Natural killer cell (primary cell): ENCODE data around the gene ST6GALNAC1. TPM values are rescaled to one million over a fixed set of nuclear protein-coding genes. Genes with fewer than 3 reads are reported as not detected.

Source experiments
- ATAC-seq, 3 donors: fragments of 150-1000 bp in 2 of 3; fragments of 200-7000 bp in 1 of 3; cut with Tn5 transposase; 1 replicate in 1 of 3; 2 replicates in 2 of 3; pipeline ENCODE4 v1.10.0; 2021; ENCODE audit warnings: mild to moderate bottlenecking in 2 of 3, moderate library complexity in 2 of 3
- DNase-seq, 2 donors: peaks; one replicate each; pipeline versions ENCODE4 v3.0.0 to v3.0.0-alpha.2; 2013 to 2021; ENCODE audit warnings: mixed read lengths in 1 of 2
- H3K27ac ChIP-seq: one replicate; pipeline ENCODE4 v1.5.1; 2013; ENCODE audit warnings: mild to moderate bottlenecking, low read length
- H3K27me3 ChIP-seq: one replicate; pipeline ENCODE4 v1.6.1; 2013; ENCODE audit warnings: low read length; ENCODE audit not compliant: control insufficient read depth, insufficient read depth
- H3K36me3 ChIP-seq: one replicate; pipeline ENCODE4 v1.6.1; 2013; ENCODE audit warnings: low read length; ENCODE audit not compliant: control insufficient read depth, insufficient read depth
- H3K4me1 ChIP-seq: one replicate; pipeline ENCODE4 v1.6.1; 2013; ENCODE audit warnings: low read length; ENCODE audit not compliant: control insufficient read depth, insufficient read depth
- H3K4me3 ChIP-seq: one replicate; pipeline ENCODE4 v1.5.1; 2013; ENCODE audit warnings: low read length
- H3K9me3 ChIP-seq: one replicate; pipeline ENCODE4 v1.6.1; 2013; ENCODE audit warnings: low read length; ENCODE audit not compliant: control insufficient read depth, insufficient read depth
- H3K27ac Mint-ChIP-seq, 2 donors: one replicate each; pipeline ENCODE4 v1.8.0; 2022; ENCODE audit warnings: mild to moderate bottlenecking in 2 of 2, mixed read lengths in 2 of 2, moderate library complexity in 1 of 2
- H3K27me3 Mint-ChIP-seq, 2 donors: one replicate each; pipeline ENCODE4 v1.8.0; 2022; ENCODE audit warnings: low read depth in 2 of 2, mixed read lengths in 2 of 2
- H3K36me3 Mint-ChIP-seq: one replicate; pipeline ENCODE4 v1.8.0; 2022; ENCODE audit warnings: mixed read lengths
- H3K4me1 Mint-ChIP-seq, 2 donors: one replicate each; pipeline ENCODE4 v1.8.0; 2022; ENCODE audit warnings: mixed read lengths in 2 of 2
- H3K4me3 Mint-ChIP-seq: one replicate; pipeline ENCODE4 v1.8.0; 2022; ENCODE audit warnings: mild to moderate bottlenecking, moderate library complexity, mixed read lengths
- H3K9me3 Mint-ChIP-seq, 2 donors: one replicate each; pipeline ENCODE4 v1.8.0; 2022; ENCODE audit warnings: mixed read lengths in 2 of 2
- CTCF ChIP-seq: fragments of 200-600 bp; IDR thresholded peaks from one replicate; pipeline ENCODE4 v1.8.0; 2022; ENCODE audit warnings: antibody characterized with exemption
- WGBS: methylation state at CpG from one replicate; pipeline ENCODE4 v1.1.7; 2013; ENCODE audit warnings: missing lambda C conversion rate; ENCODE audit not compliant: insufficient coverage; 5-methylcytosine and 5-hydroxymethylcytosine counted together
- intact Hi-C: fragments of 100-400 bp; cut with micrococcal nuclease; formaldehyde crosslinking; loops from one replicate; pipeline ENCODE4 v1.14.2; 2022
- total RNA-seq, 4 donors: library from RNA; stranded (reverse); fragments of 120-200 nt in 1 of 4; gene quantifications; one replicate each; pipeline versions ENCODE4 v1.2.3 to v1.2.4, GENCODE V29; 2013 to 2022

The ST6GALNAC1 gene
- total RNA-seq, 3 donors from 2014 or later (not counting 1 experiment from before 2014, with no cell fraction given): 1.0 TPM; not detected in 2

DNA sequence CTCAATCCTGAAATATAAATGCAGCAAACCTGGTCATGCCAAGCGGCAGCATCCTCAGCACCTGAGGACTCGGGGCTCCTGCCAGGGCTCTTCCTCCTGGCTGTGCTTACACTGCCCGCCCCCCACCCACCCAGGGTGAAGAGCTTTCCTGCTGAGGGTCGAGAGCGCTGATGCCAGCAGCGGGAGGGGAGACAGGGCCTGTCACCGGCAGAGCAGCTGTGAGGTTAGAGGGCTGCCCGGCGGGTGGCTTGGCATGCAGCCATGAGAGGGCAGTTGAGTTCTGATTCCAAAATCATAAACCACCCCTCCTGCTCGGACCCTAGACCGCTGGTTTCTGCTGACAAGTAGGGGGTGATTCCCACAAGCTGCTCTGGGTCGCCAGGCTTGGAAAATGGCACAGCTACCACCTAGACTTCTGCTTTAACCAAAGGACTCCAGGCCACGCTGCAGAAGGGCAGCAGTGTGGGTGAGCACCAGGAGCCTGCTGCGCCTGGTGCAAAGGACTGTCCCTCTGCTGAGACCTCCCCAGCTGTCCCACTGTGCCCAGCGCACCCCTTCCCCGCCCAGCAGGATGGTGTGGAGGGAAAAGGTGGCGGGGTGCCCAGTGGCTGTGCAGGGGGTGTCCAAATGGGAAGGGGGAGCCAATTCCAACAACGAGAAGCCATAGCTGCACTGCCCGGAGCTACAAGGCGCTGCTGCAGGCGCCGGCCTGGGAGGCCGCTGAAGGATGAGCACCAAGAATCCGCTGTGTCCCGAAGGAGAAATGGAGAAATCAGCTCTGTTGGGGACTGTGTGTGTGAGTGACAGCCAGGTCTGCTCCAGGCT is 40.6 kb upstream of the ST6GALNAC1 start:
- 79% methylated on average over 25 of the region's 25 CpGs for WGBS
- DNase-seq: no peak
- TF ChIP-seq CTCF: no peak
- Histone ChIP-seq H3K4me1 (peaks cover 34% of the 10 kb centered on the region), H3K4me3 (no peak overlapping the region), H3K36me3 (peaks cover 2% of the 10 kb centered on the region), H3K27me3 (no peaks in the 10 kb centered on the region), H3K27ac (no peak overlapping the region), H3K9me3 (no peaks in the 10 kb centered on the region)
- no peaks in the 10 kb centered on the region for H3K27me3 Mint-ChIP-seq
- intact Hi-C loops: loop anchor here (5.0 kb wide), 1 partner anchor 33 kb away; no protein-coding TSS in a partner anchor
- H3K27ac Mint-ChIP-seq: no peak overlapping the region
- H3K4me1 Mint-ChIP-seq: peaks cover 18 to 21% of the 10 kb centered on the region in 2 donors
- no peak overlapping the region for H3K4me3 Mint-ChIP-seq
- no peaks in the 10 kb centered on the region for H3K9me3 Mint-ChIP-seq
- H3K36me3 Mint-ChIP-seq: no peaks in the 10 kb centered on the region
- ATAC-seq: no peak

DNA sequence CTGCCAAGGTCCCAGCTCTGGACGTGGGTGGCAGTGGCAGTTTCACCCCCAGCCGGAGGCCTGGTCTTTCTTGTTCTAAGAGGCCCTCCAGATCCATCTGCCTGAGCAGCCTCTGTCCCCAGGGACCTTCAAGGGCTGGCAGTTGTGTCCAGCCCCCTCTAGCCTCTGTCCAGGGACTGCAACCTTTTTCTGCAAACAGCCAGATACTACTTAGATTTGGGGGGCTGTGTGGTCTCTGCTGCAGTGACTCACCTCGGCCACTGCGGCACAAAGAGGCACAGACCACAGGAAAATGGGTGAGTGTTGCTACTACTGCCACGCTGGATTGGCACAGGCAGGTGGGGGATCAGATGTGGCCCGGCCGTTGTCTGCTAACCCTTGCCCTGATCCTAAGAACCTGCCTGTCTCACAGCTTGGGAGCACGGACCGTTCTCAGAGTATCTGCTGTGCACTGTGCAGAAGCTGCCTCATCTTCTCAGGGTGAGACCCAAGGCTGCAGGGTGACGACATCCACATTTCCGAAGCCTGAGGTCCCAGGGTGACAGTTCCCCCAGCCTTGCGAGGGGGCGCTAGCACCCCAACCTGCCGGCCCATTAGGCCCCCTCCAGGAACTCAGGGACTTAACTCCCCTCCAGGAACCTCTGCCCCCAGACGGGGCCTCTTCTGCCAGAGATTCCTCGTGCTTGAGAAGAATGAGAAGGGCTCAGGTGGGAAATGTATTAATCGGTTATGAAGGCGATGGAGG is 39.6 kb upstream of the ST6GALNAC1 start:
- H3K36me3 ChIP-seq: peaks cover 2% of the 10 kb centered on the region
- no peaks in the 10 kb centered on the region for H3K27me3 Mint-ChIP-seq
- no peaks in the 10 kb centered on the region for H3K36me3 Mint-ChIP-seq
- 75% methylated on average over 18 of the region's 18 CpGs for WGBS
- H3K27ac Mint-ChIP-seq: no peak overlapping the region
- no peaks in the 10 kb centered on the region for H3K9me3 Mint-ChIP-seq
- peaks cover 18 to 21% of the 10 kb centered on the region in 2 donors for H3K4me1 Mint-ChIP-seq
- ATAC-seq: no peak
- no peak for DNase-seq
- H3K4me3 ChIP-seq: no peak overlapping the region
- H3K27me3 ChIP-seq: no peaks in the 10 kb centered on the region
- H3K9me3 ChIP-seq: no peaks in the 10 kb centered on the region
- intact Hi-C loops: loop anchor here (5.0 kb wide), 1 partner anchor 34 kb away; no protein-coding TSS in a partner anchor
- peaks cover 44% of the 10 kb centered on the region for H3K4me1 ChIP-seq
- no peak overlapping the region for H3K27ac ChIP-seq
- no peak overlapping the region for H3K4me3 Mint-ChIP-seq
- no peak for TF ChIP-seq CTCF

- no peaks in the 10 kb centered on the region for H3K9me3 ChIP-seq
- no peaks in the 10 kb centered on the region for H3K36me3 Mint-ChIP-seq
- no peaks in the 10 kb centered on the region for H3K27me3 Mint-ChIP-seq
- H3K36me3 ChIP-seq: peaks cover 2% of the 10 kb centered on the region
- intact Hi-C loops: loop anchor here (5.0 kb wide), 1 partner anchor 35 kb away; no protein-coding TSS in a partner anchor
- peak overlapping the region; percentile 85 for H3K4me3 Mint-ChIP-seq
- H3K4me3 ChIP-seq: no peak overlapping the region
- H3K4me1 Mint-ChIP-seq: peaks cover 18 to 21% of the 10 kb centered on the region in 2 donors
- ATAC-seq: no peak
- DNase-seq: no peak
- peak overlapping the region; percentile 66 to 82 for H3K27ac Mint-ChIP-seq
- 68% methylated on average over 12 of the region's 12 CpGs for WGBS
- no peaks in the 10 kb centered on the region for H3K27me3 ChIP-seq
- H3K27ac ChIP-seq: peak overlapping the region; percentile 39
- peaks cover 53% of the 10 kb centered on the region for H3K4me1 ChIP-seq
- TF ChIP-seq CTCF: no peak
- no peaks in the 10 kb centered on the region for H3K9me3 Mint-ChIP-seq
Measured at GRCh38 chr17:76682296-76682695, 38.7 kb upstream of the ST6GALNAC1 start.
